Middle frontal gyrus (tissue), 1 donor: ENCODE results near the gene GZF1.

Experiments used
- DNase-seq: peaks from one replicate; pipeline ENCODE4 v3.0.0-alpha.2; 2015; ENCODE audit warnings: low spot score; ENCODE audit errors: extremely low spot score

GZF1 gene

DNA sequence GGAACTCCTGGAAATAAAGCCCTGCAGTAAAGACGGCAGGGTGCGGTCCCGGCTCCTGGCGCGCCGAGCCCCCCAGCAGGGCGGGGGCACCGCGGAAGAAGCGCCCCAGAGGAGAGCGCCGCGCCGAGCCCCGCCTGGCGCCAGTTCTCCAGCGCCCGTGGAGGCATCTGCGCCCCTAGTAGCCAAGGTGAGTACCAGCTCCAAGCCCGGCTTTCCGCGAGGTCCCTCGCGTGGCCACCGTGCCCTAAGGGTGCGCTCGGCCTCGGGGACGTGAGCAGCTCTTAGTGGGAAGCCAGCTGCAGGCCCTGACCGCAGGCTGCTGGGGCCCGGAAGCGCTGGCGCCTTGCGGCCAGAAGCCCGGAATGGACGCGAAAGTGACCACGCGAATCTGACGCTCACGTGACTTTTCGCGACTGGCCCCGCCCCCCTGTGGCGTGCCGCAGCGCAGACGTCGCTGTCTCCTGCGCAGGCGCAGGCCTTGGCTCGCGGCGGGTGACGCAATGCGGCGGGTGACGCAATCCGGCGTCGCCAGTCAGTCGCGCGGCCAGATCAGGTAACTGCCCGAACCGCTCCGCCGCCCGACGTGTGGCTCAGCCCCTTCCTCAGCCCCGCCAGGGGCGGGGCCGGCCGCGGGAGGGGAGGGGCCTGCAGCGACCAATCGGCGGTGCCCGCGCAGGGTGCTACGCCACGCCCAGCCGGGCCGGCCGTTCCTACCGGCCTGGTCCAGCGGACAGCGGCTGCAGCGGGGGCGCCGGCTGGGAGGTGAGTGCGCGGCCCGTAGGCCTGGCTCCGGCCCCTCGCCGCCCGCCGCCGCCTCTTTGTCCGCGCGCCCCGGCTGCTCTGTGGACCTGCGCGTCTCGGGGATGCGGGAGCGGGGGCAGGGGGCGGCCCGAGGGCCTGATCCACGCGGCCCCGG, at the start of gene GZF1:
Gene GZF1 (plus strand): TSS at position 707 of the 916 bp plus-strand sequence. CDS start 2,202 bp downstream, outside the sequence.
- DNase-seq = peak; percentile 95

DNA sequence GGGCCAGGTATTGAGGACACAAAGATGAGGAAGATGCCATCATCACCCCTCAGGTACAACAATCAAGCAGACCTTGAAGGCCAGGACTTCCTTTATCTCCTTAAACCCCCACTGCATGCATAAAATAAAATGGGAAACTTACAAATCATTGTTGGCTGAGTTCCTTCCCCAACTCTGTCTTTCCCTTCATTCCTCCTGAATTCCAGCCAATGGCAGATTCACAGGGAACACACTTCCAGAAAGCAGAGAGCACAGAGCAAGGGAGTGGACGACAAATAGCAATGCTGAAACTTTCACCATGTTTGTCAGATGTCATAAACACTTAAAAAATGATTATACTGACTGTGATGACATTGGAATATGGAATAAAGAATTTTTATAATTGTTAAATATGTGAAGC, 48.7 kb upstream of the GZF1 start:
- no peak for DNase-seq

DNA sequence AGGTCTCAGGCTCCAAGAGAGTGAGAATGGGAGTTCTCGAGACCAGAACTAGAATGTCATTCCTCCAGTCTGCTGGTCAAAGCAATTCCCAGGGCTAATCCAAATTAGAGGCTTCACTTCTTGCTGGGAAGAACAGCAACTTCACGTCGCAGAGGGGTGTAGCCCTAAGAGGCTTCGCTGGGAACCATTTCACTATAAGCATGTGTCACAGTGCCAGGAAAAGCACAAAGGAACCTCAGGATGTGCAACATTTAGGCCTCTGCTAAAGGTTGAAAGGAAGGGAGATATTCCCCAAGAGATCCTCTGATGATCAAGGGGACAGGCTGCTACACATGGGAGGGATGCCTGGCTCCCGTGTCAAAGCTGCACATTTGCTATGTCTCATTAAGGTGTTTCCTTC, 47.3 kb upstream of the GZF1 start:
- no peak for DNase-seq

DNA sequence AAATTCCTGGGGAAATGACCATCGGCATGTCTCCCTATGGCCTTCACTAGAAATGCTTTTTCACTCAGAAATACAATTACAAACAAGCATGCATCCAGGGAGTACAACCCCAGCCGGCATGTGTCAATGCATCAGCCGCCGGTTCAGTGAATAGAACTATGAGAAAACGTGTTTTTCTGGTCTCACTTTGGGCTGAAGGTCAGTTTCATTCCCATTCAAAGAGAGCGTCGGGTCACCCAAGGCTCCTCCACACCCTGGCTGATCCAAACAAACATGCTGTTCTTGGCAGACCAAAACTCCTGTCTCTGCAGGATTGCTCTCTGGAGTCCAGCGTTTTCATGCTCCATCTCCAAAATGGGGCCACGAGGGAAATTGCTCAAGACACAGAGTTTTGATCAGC, 46.9 kb upstream of the GZF1 start:
- DNase-seq = no peak

DNA sequence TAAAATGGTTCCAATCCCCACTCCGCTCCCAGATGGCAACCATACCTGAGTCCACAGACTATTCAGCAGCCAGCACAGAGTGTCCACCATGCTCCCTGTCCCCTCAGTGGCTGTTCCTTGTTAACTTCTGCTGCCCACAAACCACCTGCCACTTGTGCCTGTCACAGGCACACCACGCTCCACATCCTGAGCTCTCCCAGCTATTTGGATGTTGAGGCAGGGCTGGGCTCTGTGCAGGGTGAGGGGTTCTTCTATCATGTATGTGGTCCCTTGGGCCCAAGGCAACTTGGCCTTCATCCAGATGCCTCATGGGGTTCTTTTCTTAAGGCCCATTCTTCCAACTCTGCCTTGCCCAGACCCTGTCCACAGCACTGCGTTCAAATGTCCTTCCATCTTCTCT, 45.4 kb upstream of the GZF1 start:
- no peak for DNase-seq

DNA sequence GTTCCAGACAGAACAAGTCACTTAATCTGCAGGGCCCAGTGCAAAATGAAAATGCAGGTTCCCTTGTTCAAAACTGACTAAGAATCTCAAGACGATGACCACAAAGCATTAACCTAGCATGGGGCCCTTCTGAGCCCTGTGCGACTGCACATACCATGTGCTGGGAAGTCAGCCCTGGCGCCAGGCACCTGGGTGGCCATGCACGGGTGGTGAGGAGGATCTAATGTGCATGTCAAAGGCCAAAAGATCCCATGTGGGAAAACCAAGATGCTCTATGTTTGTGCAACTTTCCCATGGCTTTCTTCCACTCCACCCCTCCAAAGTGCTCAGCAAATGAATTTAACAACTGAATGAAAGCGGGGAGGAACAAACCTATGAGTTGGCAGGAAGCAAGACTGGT, 44.9 kb upstream of the GZF1 start:
- no peak for DNase-seq

DNA sequence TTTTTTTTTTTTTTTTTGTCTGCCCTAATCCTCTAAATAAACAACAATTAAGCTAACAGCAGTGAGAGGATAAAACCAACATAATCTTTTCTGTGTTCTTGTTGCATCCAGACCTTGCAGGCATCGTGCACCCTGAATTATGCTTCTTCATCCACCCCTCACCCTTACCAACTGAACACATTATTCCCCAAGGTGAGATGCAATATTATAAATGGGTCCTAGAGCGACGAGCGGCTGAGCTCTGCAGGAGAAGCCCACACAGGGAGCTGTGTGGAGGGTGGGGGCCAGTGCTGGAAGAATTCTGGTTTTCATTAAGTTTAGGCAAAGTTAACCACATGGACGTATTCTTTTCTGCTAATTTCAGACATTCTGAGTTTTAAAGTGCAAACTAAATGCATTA, 43.6 kb upstream of the GZF1 start:
- DNase-seq = no peak

DNA sequence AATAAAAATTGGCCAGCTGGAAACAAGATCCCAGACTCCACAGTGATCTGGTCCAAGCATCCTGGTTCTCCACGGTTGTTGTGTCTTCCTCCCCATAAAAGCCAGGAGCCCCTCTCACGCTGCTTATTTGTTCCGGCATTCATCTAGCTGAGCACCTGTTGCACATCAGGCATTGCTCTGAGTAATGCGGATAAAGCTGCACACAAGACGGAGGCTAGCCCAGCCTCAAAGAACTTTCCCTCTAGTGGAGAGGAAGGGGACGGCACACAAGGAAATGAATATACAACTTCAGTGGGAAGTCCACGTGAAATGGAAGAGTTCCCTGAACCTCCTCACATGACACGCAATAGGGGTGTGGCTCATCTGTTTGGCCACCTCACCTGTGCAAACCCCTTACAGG, 41.7 kb upstream of the GZF1 start:
- no peak for DNase-seq

DNA sequence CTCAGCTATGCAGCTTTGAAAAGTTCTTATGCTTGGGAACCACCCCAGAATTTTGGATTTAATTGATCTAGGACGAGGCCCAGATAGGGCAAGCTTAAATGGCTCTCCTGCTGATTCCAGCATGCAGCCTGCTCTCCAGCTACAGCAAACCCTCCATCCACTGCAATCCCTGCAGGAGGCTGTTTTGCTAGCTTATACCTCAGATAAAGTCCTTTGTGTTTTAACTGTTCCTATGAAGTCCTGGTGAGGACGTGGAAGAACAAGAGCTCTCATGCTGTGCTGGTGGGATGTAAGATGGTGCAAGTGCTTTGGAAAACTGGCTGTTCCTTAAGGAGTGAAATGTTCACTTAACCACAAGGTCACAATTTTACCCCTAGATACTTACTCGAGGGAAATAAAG, 36.9 kb upstream of the GZF1 start:
- no peak for DNase-seq

DNA sequence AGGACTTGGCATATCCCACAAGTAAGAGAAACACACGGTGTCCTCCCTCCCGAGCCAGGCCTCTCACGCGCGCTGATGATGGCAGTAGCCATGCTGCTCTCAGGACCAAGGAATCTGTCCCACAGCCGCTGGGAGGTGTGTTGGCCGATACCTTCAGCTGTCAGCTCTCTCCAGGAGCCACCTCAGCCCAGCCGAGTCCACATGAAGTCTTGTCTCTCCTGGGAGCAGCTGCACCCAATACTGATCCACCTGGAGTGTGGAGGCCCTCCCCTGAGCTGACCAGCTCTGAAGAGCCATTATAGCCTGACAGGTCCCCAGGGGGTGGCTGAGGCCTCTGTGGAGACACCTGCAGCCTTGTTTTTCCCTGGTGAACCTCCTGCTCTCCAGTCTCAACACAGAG, 35.2 kb upstream of the GZF1 start:
- no peak for DNase-seq

DNA sequence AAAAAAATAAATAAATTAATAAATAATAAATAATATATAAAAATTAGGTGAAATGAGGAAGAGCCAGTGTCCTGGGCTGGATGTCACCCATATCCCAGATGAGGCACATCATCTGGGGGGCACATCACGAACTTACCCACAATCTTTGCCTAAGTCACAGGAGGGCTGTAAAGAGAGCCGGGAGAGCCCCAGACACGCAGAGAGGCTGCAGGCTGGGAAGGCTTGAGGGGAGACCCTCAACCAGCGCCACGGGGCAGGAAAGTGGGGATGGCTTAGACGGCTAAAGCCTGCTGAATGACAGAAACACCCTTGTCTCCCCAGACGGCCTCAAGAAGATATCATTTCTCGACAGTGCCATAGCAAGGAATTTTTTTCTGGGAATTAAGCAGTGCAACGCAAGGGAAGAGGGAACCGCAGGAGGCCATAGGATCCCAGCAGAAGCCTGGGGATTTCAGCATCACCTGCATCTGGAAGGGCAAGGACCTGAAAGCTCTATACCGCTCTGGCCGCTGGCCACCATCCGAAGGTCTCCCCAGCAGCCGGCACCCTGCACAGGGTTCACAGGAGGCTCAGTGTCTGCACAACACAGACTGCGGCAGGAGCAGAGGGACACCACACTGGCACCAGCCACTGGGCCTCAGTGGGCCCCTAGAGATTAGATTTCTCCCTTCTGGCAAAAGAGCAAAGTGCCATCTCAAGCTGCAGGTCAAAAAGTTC, 34.2 kb upstream of the GZF1 start:
- no peak for DNase-seq

DNA sequence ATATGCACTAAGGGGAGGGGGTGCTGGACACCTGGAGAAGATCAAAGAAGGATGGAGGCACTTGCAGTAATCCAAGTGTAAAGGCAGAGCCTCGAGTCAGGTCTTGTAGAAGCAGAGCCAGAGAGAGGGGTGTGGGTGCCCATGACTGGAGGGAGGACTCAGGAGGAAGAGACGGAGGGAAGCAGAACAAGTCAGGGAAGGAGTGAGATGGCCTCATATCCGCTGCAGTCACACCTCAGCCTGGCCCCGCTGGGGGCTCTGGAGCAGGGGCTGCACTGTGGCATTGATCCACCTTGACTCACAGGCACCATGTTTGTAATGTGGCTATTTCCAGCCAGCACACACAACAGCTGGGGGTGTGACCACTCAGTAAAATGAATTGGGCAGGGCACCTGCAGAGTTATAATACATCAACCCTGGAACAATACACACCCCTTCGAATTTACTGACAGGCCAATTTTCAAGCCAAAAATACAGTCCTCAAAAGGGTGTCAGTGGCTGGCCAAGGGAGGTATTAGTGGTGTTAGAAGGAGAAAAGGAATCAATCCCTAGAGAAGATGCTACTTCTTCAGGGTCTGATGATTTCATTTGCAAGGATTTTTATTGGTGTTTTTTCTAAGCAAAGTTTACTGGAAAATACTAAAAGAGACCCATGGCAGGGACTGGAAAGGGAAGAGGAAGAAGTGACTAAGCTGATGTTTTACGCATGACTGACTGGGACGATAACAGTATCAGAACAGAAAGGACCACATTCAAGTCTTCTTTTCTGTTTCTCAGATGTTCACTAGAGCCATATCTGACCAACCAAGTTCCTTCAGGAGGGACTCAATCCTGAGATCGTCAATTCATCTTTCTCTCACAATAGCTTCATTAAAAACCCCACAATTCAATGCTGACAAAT, 30.3 kb upstream of the GZF1 start:
- no peak for DNase-seq

DNA sequence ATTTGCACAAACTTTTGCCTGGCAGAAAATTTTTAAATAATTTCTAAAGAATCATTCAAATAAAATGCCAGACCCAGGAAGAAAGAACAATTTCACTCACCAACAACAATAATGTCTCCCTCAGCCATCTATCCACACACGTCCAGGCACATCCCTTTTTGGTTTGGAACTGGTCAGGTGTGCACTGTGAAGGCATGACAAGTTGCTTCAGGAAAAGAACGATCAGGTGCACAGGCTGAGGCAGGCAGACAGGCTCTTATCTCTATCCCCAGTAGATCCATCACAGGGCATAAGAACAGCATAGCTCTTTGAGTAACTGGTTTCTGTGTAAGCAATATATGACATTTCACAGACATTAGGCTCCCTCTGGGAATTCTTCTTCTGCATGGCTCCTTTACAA, 29.5 kb upstream of the GZF1 start:
- DNase-seq = no peak

DNA sequence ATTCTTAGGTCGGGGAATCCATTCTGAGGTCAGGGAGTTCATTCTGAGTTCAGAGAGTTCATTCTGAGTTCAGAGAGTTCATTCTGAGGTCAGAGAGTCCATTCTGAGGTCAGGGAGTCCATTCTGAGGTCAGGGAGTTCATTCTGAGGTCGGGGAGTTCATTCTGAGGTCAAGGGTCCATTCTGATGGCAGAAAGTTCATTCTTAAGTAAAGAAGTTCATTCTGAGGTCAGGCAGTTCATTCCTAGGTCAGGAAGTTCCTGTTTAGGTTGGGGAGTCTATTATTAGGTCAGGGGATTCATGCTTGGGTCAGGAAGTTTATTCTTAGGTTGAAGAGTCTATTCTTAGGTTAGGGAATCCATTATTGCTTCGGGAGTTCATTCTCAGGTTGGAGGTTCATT, 27.9 kb upstream of the GZF1 start:
- no peak for DNase-seq

DNA sequence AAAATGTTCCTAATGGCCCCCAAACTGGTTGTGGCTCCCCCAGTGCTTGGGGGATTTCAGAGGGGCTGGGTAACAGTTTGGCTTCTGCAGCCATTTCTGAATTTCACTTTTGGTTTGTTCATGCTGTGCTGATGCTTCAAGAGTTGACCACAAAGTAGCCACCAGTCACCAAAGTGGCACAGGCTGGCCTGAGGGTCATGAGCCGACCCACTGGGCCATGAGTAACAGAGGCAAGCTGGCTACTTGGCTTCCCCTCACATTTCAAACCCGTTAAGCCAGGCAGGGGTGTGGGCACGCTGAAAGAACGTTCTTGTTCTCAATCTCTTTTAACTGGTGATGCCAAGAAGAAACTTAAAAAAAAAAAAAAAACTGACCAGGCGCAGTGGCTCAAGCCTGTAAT, 26.5 kb upstream of the GZF1 start:
- no peak for DNase-seq

DNA sequence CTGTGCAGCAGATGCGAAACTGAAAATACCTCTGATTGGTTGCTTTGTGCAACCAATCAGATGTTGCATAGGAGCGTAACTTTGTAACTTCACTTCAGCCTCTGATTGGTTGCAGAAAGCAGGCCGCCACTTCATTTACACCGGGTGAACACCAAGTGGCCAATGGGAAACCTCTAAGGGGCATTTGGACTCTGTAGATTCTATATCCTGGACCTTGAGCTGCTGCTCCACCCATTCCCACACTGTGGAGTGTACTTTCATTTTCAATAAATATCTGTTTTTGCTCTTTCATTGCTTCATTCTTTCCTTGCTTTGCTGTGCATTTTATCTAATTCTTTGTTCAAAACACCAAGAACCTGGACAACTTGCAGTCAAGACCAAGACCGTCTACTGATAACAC, 25.5 kb upstream of the GZF1 start:
- DNase-seq = no peak

DNA sequence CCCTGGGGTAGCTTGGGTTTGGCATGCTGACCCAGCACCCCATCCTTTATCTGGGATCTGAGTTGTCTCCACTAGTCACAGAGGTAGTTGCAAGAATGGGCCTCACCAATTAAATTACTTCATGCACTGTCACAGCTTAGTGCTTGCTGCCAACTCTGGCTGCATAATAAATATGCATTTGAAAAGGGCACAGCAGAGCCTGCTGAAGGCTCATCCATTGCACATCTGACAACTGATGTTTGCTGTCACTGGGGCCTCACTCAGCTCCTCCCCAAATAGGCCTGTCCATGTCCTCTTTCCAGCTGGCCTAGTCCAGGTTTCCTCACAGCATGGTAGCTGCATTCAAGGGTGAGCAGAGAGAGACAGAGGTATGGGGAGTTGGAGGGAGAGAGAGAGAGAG, 24.7 kb upstream of the GZF1 start:
- no peak for DNase-seq

DNA sequence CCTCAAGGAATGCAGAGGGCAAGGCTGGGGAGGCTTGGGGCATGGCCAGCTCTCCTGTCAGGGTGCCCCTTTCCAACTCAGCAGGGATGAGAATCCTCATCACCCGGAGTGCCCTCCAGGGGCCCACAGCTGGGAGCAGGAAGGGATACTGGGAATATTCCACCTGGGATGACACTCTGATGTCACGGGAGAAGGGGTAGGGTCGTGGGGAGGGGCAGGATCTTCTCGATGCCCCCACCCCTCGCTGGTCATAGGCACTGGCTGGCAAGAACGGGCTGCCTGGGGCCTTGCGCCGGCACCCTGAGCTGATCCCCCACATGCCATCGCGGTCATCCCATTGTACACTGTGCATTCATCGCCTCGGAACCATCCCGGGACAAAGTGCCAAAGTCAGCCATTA, 22.0 kb upstream of the GZF1 start:
- no peak for DNase-seq

DNA sequence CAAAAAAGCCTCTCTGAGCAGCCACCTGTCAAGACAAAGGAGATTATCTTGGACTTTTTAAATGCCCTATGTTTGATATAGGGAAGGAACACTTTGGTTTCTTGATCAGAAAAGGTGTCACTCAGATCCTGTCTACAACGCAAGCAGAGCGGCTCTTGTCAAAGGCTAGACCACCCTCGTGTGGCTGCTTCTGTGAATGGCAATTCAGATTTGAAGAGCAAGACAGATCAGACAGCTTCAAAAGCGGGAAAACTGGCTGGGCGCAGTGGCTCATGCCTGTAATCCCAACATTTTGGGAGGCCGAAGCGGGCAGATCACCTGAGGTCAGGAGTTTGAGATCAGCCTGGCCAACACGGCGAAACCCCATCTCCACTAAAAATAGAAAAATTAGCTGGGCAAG, 21.5 kb upstream of the GZF1 start:
- DNase-seq = peak; percentile 47

DNA sequence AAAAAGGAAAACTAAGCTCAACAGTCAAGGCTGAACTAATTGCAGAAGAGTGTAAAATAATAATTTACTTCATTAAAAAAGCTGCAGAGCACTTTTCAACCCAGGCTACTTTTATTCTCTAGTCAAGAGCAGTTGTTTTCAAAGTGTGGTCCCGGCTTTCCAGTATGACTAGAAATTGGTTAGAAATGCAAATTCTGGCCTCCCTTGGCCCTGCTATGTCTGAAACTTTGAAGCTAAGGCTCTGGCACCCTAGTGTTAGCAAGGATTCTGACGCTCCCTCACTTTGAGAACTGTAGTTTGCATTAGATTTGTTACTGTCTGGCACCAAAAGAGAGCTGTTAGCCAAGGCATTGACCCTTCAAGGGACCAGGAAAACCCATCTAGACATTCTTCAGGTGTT, 20.9 kb upstream of the GZF1 start:
- no peak for DNase-seq

DNA sequence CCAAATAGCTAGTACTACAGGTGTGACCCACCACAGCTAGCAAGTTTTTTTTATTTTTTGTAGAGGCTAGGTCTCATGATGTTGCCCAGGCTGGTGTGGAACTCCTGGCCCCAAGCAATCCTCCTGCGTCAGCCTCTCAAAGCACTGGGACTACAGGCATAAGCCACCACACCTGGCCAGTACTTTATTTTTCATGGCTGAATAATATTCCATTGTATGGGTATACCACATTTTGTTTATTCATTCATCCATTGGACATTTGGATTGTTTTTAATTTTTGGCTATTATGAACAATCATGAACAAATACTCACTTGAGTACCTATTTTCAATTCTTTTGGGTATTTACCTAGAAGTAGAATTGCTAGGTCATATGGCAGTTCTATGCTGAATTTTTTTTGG, 18.4 kb upstream of the GZF1 start:
- no peak for DNase-seq

DNA sequence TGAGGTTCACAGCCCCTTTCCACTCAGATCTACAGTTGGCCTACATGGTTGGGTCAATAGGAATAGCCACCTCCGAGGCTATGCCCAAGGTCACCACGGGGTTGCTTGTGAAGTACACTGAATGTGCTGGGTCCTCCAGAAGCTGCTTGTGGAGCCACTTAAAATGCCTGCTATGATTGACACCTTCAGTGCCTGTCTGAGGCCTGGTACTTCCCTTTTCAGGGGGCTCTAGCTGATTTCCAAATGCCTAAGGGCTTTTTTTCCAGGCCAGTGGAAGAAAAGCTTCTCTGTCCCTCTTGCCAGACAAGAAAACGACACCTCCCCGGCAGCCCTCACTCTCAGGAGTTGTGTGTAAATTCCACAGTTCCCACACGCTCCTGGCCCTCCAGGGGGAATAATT, 17.6 kb upstream of the GZF1 start:
- DNase-seq = no peak
